ENCODE data around the gene SLAIN1.
"Not testable (repeated sequence)": the region's sequence is repeated elsewhere in the genome, so short reads cannot be mapped to it uniquely, and the experiment has no call there.

SLAIN1 gene

DNA sequence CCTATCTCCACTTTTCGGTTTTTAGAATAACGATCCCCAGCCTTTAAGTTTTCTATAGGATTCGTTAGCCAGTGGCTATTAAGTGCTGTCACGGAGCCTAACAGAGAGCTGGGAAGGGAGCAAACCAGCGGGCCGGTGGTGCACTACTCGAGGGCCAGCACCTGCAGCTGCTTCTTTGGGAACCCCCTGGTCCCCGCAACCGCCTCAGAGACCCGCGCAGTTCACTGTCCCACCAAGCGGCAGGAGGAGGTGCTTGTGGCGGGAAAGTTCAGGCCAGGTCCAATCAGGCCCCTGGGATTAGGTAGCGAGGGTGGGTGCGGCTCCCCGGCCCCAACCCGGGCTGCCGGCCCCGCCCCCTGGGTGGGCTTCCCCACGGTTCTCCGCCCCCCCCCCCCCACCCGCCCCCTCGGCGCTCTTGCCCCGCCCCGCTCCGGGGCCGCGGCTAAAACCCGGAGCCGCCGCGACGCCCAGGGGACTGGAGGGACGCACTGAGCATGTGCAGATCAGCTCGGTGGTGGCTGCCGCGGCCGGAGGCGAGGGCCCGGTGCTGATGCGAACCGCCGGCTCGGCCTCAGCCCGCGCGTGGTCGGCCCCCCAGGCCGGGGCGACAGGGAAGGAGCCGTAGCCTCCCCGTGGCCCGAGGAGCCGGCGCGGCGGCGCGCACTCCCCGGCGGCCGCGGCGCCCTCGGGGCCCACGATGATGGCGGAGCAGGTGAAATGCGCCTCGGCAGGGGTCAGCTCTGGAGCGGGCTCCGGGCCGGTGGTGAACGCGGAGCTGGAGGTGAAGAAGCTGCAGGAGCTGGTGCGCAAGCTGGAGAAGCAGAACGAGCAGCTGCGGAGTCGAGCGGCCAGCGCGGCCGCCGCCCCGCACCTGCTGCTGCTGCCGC is at the start of gene SLAIN1:
Gene SLAIN1 (plus strand): TSS at position 471 of the 887 bp plus-strand sequence. CDS start 227 bp downstream, at position 698.
- DNase-seq (ENCODE audit: low read depth, low spot score), result peak; percentile 93

DNA sequence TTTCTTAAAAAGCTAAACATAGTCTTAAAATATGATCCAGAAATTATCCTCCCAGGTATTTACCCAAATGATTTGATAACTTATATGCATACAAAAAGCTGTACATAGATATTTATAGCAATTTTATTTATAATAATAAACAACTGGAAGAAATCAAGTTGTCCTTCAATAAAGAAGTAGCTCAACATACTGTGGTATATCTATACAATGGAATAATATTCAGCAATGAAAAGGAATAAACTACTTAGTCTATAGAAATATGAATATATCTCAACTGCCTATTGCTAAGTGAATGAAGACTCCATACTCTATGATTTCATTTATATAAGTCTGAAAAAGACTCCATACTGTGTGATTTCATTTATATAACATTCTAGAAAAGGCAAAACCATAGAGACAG is 47.1 kb upstream of the SLAIN1 start:
- DNase-seq (ENCODE audit: low read depth, low spot score), result no peak

- DNase-seq (ENCODE audit: low read depth, low spot score), result no peak
Observed at GRCh38 chr13:77653301-77653700, 44.2 kb upstream of the SLAIN1 start.

- not testable (repeated sequence) for DNase-seq (ENCODE audit: low read depth, low spot score)
Observed at GRCh38 chr13:77660016-77660415, 37.5 kb upstream of the SLAIN1 start.

- DNase-seq (ENCODE audit: low read depth, low spot score), result no peak
Observed at GRCh38 chr13:77660841-77661250, 36.6 kb upstream of the SLAIN1 start.

DNA sequence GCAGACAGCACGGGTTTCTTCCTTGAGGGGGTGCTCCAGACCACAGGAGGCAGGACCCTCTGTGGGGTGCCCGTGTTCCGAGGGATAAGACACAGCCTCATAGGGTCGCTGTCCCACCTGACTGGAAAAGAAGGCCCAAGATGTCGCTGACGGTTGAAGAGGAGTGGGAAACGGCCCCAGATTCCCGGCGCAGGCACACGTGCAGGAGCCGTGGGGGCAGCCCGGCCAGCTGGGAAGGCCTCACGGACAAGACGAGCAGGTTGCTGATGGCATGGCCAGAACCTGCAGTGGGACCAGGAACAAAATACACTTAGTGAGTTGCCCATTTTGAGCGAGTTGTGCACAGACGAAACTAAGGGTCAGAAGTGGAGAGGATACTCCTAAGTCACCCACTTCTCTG is 35.2 kb upstream of the SLAIN1 start:
- not testable (repeated sequence) for DNase-seq (ENCODE audit: low read depth, low spot score)

DNA sequence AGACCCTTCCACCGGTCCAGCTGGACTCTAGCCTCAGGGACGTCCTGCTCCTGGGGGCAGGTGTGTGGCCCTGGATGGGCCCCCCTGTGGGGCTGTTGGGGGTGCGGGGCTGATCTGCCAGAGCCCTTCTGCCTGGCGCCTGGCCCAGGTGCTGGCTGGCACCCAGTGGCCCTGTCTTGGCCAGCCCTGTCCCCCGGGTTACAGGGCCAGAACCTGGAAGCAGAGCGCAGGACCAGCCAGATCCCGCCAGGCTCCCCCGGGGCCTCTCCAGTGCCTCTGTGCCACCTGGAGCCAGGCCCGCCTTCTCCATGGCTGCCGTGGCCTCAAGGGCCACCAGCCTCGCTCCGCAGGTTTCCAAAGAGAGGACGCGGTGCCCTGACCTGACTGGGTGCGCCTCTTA is 34.7 kb upstream of the SLAIN1 start:
- DNase-seq (ENCODE audit: low read depth, low spot score), result not testable (repeated sequence)

DNA sequence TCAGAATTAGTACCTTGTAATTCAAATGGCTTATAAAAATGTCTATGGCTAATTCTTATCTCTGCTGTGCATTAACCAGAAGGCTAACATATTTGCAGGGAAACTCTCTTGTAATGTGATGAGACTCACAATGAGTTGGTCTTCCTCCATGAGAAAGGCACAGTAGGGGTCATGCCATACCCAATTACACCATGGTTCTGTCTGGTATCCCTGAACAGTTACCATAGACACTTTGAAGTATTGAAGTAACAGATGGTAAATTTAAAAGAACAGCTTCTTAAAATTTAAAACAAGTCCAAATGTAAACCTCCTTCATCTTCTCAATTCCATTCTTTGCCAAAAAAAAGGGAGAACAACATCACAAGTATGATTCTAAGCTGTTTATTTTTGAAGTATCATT is 22.6 kb upstream of the SLAIN1 start:
- no peak for DNase-seq (ENCODE audit: low read depth, low spot score)

GRCh38 chr13:77678691-77679235 is 18.7 kb upstream of the SLAIN1 start:
- no peak for DNase-seq (ENCODE audit: low read depth, low spot score)

GRCh38 chr13:77687799-77688198 is 9.7 kb upstream of the SLAIN1 start:
- DNase-seq (ENCODE audit: low read depth, low spot score), result no peak

DNA sequence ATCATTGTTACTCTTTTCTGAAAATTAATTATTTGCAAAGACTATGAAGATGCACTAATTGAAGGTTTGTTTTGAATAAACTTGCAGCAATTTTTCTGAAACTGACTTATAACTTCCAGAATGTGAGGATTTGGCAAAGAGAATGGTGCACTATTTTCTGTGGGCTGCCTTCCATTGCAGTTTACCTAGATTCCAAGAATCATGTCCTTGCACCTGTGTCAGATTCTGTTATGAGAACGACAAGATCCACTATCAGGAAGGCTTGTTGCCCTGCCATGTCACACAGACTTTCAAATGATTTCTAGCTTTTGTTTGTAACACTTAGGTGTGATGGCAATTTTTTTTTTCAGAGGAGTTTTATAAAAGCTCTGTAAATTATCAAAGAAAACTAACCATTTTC is 5.6 kb upstream of the SLAIN1 start:
- no peak for DNase-seq (ENCODE audit: low read depth, low spot score)

- peak; percentile 68 for DNase-seq (ENCODE audit: low read depth, low spot score)
Observed at GRCh38 chr13:77692746-77693448, 4.6 kb upstream of the SLAIN1 start.

GRCh38 chr13:77693449-77693940 is 4.0 kb upstream of the SLAIN1 start:
- DNase-seq (ENCODE audit: low read depth, low spot score), result no peak

- DNase-seq (ENCODE audit: low read depth, low spot score), result peak; percentile 29
Observed at GRCh38 chr13:77696006-77696878, 1.2 kb upstream of the SLAIN1 start.

GRCh38 chr13:77696879-77697216 is 639 bp upstream of the SLAIN1 start:
- DNase-seq (ENCODE audit: low read depth, low spot score), result no peak

- DNase-seq (ENCODE audit: low read depth, low spot score), result peak; percentile 52
Observed at GRCh38 chr13:77698201-77699058, 943 bp downstream of the SLAIN1 start.

- no peak for DNase-seq (ENCODE audit: low read depth, low spot score)
Observed at GRCh38 chr13:77699059-77699680, 1.7 kb downstream of the SLAIN1 start.

DNA sequence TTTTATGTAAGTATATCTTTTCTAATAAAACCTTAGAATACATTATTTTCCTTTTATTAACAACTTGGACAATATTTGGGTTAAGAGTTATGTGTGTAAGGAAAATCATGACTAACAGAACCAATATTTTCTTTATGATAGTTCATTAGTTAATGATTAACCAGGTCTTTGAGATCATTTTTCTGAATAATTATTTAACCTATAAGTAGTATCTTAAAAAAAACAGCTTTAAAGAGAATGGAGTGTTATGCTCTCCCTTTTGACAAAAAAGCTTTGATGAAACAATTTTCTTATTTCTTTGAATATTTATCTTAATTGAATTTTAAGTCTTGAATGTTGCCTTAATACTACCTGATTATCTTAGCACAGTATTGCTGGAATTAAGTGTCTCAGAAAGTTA is 3.8 kb downstream of the SLAIN1 start:
- no peak for DNase-seq (ENCODE audit: low read depth, low spot score)

DNA sequence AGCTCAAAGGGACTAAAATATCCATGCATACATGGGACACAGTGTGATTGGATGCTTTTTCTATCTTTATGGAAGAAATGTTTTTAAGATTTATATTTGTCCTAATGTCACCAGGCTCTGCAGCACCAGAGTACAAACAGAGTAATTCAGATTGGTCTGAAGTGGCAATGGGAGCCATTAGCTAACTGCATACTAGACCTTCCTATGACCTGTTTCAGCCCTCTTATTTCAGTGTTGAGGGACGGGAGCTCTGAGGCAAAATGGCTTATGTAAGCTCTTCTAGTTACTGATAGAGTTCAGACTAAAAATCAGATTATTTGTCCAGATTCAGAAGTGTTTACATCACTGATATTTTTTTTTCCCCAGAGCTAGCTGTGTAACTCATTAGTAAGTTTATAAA is 4.9 kb downstream of the SLAIN1 start:
- DNase-seq (ENCODE audit: low read depth, low spot score), result no peak

GRCh38 chr13:77703408-77703807 is 5.9 kb downstream of the SLAIN1 start:
- DNase-seq (ENCODE audit: low read depth, low spot score), result no peak

Data from astrocyte of the hippocampus (primary cell).